B cell (primary cell): ENCODE results near the gene CREB5.

Source experiments
- CTCF ChIP-seq: fragments of 200-600 bp; IDR thresholded peaks from one replicate; pipeline ENCODE4 v1.8.0; 2022; ENCODE audit warnings: antibody characterized with exemption, mild to moderate bottlenecking
- EZH2 ChIP-seq: IDR thresholded peaks from 2 replicates; pipeline ENCODE4 v1.6.1; 2012; ENCODE audit warnings: borderline replicate concordance, low read depth, mild to moderate bottlenecking, moderate library complexity, low read length; ENCODE audit not compliant: insufficient read depth, poor library complexity, severe bottlenecking

GRCh38 chr7:28790467-28790866 lies 378.1 kb downstream of the CREB5 start:
- no peak for TF ChIP-seq CTCF
- no peak for TF ChIP-seq EZH2
